GM12878 (cell line): ENCODE data around the gene FRS3. TPM values are rescaled to one million over a fixed set of nuclear protein-coding genes. Genes with fewer than 3 reads are reported as not detected.

ENCODE experiments used
- BMI1 ChIP-seq: fragments of 450-650 bp; IDR thresholded peaks from 2 replicates; pipeline ENCODE4 v1.6.1; 2016; ENCODE audit warnings: mild to moderate bottlenecking, moderate library complexity, borderline replicate concordance
- CBX5 ChIP-seq: sonication (generic); IDR thresholded peaks from 2 replicates; pipeline ENCODE4 v1.6.1; 2016; ENCODE audit warnings: low read depth, moderate library complexity, mild to moderate bottlenecking, inconsistent platforms
- FOS ChIP-seq: IDR thresholded peaks from 3 replicates; pipeline ENCODE4 v1.6.1; 2011; ENCODE audit warnings: borderline replicate concordance; ENCODE audit not compliant: insufficient read length; ENCODE audit errors: extremely low read depth
- KDM1A ChIP-seq: fragments of 200-600 bp; sonication (generic); IDR thresholded peaks from 2 replicates; pipeline ENCODE4 v1.6.1; 2016; ENCODE audit warnings: borderline replicate concordance
- MEF2B ChIP-seq: fragments of 450-650 bp; IDR thresholded peaks from 2 replicates; pipeline ENCODE4 v1.6.1; 2018; ENCODE audit warnings: mild to moderate bottlenecking, moderate library complexity; ENCODE audit not compliant: partially characterized antibody, poor library complexity, severe bottlenecking
- MTA2 ChIP-seq: fragments of 450-650 bp; IDR thresholded peaks from 2 replicates; pipeline ENCODE4 v1.6.1; 2016; ENCODE audit warnings: low read depth, mild to moderate bottlenecking, moderate library complexity
- NFIC ChIP-seq: IDR thresholded peaks from 2 replicates; pipeline ENCODE4 v1.6.1; 2012; ENCODE audit warnings: low read depth, mild to moderate bottlenecking, inconsistent platforms, low read length, moderate library complexity
- PKNOX1 ChIP-seq: fragments of 450-650 bp; IDR thresholded peaks from 2 replicates; pipeline ENCODE4 v1.6.1; 2016; ENCODE audit warnings: mild to moderate bottlenecking
- RAD21 ChIP-seq: IDR thresholded peaks from 2 replicates; pipeline ENCODE4 v1.6.1; 2011; ENCODE audit warnings: mild to moderate bottlenecking, low read depth, low read length, moderate library complexity; ENCODE audit not compliant: insufficient read depth
- RCOR1 ChIP-seq: conservative IDR thresholded peaks from 2 replicates; pipeline ENCODE4 v1.6.1; 2012; ENCODE audit warnings: low read depth, low read length, improper control_type of control experiment
- SMAD1 ChIP-seq: fragments of 450-650 bp; IDR thresholded peaks from 2 replicates; pipeline ENCODE4 v1.6.1; 2018; ENCODE audit warnings: mild to moderate bottlenecking, low read depth; ENCODE audit not compliant: partially characterized antibody
- SMC3 ChIP-seq: IDR thresholded peaks from 2 replicates; pipeline ENCODE4 v1.6.1; 2011; ENCODE audit warnings: low read length, improper control_type of control experiment, borderline replicate concordance
- SREBF2 ChIP-seq: IDR thresholded peaks from 2 replicates; pipeline ENCODE4 v1.6.1; 2012; ENCODE audit warnings: mild to moderate bottlenecking, low read length
- SRF ChIP-seq, 2 experiments: IDR thresholded peaks; 2 replicates each; pipeline ENCODE4 v1.6.1; 2011; ENCODE audit warnings: low read depth in 2 of 2, low read length in 2 of 2, mild to moderate bottlenecking in 1 of 2, moderate library complexity in 1 of 2
- ZBED1 ChIP-seq: IDR thresholded peaks from 2 replicates; pipeline ENCODE4 v1.6.1; 2016; ENCODE audit warnings: borderline replicate concordance
- ZNF24 ChIP-seq: fragments of 450-650 bp; IDR thresholded peaks from 2 replicates; pipeline ENCODE4 v1.6.1; 2017; ENCODE audit warnings: antibody characterized with exemption, mild to moderate bottlenecking
- ZNF384 ChIP-seq: IDR thresholded peaks from 2 replicates; pipeline ENCODE4 v1.6.1; 2012; ENCODE audit warnings: low read depth, mild to moderate bottlenecking, low read length, improper control_type of control experiment, borderline replicate concordance
- ZSCAN29 ChIP-seq: fragments of 450-650 bp; IDR thresholded peaks from 2 replicates; pipeline ENCODE4 v1.6.1; 2017; ENCODE audit warnings: mild to moderate bottlenecking, moderate library complexity
- polyA plus RNA-seq, 11 experiments: library from polyadenylated mRNA; depleted of rRNA in 4 of 11; unstranded in 6 of 11; stranded (reverse) in 5 of 11; fragments of >200 nt; fragmentation: Nextera tagmentation in 4 of 11; fragmentation: Illumina TruSeq in 1 of 11; extraction: Ambion mirVana in 4 of 11; extraction: Trizol in 1 of 11; gene quantifications; 1 replicate in 1 of 11; 2 replicates in 10 of 11; pipeline versions ENCODE4 v1.2.1 to v1.2.3, GENCODE V29; 2011 to 2016; ENCODE audit warnings: inconsistent platforms in 2 of 11, missing spikeins in 2 of 11, low read depth in 1 of 11
- total RNA-seq, 4 experiments: library from RNA; depleted of rRNA in 3 of 4; stranded (reverse); fragments of >200 nt in 3 of 4; fragmentation: Illumina TruSeq in 1 of 4; extraction: Trizol in 1 of 4; gene quantifications; 2 replicates each; pipeline versions ENCODE4 v1.2.1 to v1.2.3, GENCODE V29; 2013 to 2021
- TF ChIP-seq, protein P1 (sequence below): fragments of 450-650 bp; IDR thresholded peaks from 2 replicates; pipeline ENCODE4 v1.6.1; 2018; ENCODE audit warnings: borderline replicate concordance, mild to moderate bottlenecking; ENCODE audit not compliant: partially characterized antibody
- TF ChIP-seq, protein P2 (sequence below): fragments of 450-650 bp; IDR thresholded peaks from 2 replicates; pipeline ENCODE4 v1.6.1; 2016; ENCODE audit warnings: mild to moderate bottlenecking, moderate library complexity, borderline replicate concordance

FRS3 gene
- total and polyA plus RNA-seq, 10 of the 15 experiments (the other 5 are each of a cell fraction or from before 2014, with no cell fraction given): 0.05 to 3.4 (median 1.5) TPM

DNA sequence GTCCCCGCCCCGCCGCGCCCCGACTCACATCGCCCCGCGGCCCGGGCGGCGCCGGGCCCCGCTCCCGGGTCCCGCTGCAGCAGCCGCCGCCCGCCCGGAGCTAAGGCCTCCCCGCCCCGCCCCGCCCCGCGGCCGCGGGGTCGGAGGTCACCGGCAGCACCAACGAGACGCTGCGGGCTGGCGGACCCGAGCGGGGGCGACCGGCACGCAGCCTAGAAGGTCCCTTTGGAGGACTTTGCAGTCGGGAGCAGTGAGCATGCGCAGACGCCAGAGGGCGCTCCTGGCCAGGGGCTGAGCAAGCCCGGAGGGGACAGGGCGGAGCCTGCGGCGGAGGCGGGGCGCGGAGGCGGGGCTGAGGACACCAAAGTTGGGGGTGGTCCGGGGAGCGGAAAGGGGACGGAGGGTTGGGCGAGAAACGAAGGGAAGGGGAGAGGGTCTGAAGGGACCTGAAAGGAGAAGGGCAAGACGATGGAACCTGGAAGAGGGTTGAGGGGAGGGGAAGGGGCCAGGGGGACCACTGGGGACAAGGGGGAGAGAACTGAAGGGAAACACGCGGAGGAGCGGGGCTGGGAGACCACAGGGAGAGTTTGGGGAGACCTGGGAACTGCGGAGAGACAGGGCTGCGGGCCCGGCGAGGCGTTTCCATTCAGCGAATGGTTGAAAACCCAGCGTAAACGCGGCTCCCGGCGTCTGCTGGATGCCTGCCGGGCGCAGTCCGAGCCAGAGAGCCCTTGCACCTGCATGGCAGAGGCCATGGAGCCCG lies at the start of gene FRS3 (continued):
- TF ChIP-seq ZNF24: peak; percentile 70
- TF ChIP-seq ZNF384: no peak
- TF ChIP-seq RAD21: peak; percentile 97
- no peak for TF ChIP-seq BMI1
- TF ChIP-seq SRF (IDR thresholded peaks at IDR 0.05; ENCODE audit: low read depth in 2 of 2, low read length in 2 of 2): no peak; a peak in 1 of 4 replicates
- TF ChIP-seq MTA2: no peak
- peak; percentile 96 for TF ChIP-seq SMC3
- TF ChIP-seq SREBF2: no peak
- 0 out of 2 replicates have a peak, but pooled peaks have one; percentile 25 for TF ChIP-seq ZSCAN29
- no peak for TF ChIP-seq NFIC
- TF ChIP-seq, protein P1, sequence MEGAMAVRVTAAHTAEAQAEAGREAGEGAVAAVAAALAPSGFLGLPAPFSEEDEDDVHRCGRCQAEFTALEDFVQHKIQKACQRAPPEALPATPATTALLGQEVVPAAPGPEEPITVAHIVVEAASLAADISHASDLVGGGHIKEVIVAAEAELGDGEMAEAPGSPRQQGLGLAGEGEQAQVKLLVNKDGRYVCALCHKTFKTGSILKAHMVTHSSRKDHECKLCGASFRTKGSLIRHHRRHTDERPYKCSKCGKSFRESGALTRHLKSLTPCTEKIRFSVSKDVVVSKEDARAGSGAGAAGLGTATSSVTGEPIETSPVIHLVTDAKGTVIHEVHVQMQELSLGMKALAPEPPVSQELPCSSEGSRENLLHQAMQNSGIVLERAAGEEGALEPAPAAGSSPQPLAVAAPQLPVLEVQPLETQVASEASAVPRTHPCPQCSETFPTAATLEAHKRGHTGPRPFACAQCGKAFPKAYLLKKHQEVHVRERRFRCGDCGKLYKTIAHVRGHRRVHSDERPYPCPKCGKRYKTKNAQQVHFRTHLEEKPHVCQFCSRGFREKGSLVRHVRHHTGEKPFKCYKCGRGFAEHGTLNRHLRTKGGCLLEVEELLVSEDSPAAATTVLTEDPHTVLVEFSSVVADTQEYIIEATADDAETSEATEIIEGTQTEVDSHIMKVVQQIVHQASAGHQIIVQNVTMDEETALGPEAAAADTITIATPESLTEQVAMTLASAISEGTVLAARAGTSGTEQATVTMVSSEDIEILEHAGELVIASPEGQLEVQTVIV: no peak
- TF ChIP-seq, protein P2, sequence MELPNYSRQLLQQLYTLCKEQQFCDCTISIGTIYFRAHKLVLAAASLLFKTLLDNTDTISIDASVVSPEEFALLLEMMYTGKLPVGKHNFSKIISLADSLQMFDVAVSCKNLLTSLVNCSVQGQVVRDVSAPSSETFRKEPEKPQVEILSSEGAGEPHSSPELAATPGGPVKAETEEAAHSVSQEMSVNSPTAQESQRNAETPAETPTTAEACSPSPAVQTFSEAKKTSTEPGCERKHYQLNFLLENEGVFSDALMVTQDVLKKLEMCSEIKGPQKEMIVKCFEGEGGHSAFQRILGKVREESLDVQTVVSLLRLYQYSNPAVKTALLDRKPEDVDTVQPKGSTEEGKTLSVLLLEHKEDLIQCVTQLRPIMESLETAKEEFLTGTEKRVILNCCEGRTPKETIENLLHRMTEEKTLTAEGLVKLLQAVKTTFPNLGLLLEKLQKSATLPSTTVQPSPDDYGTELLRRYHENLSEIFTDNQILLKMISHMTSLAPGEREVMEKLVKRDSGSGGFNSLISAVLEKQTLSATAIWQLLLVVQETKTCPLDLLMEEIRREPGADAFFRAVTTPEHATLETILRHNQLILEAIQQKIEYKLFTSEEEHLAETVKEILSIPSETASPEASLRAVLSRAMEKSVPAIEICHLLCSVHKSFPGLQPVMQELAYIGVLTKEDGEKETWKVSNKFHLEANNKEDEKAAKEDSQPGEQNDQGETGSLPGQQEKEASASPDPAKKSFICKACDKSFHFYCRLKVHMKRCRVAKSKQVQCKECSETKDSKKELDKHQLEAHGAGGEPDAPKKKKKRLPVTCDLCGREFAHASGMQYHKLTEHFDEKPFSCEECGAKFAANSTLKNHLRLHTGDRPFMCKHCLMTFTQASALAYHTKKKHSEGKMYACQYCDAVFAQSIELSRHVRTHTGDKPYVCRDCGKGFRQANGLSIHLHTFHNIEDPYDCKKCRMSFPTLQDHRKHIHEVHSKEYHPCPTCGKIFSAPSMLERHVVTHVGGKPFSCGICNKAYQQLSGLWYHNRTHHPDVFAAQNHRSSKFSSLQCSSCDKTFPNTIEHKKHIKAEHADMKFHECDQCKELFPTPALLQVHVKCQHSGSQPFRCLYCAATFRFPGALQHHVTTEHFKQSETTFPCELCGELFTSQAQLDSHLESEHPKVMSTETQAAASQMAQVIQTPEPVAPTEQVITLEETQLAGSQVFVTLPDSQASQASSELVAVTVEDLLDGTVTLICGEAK: no peak
- no peak for TF ChIP-seq SMAD1
- TF ChIP-seq FOS: no peak
- no peak for TF ChIP-seq ZBED1
- no peak for TF ChIP-seq PKNOX1
- TF ChIP-seq KDM1A: no peak
- no peak for TF ChIP-seq RCOR1
- TF ChIP-seq MEF2B: no peak
- TF ChIP-seq CBX5: no peak
